Upper lobe of right lung (tissue), 1 donor: ENCODE measurements around the gene SERPINI1. TPM values are rescaled to one million over a fixed set of nuclear protein-coding genes. Genes with fewer than 3 reads are reported as not detected.

Experiments
- ATAC-seq: fragments of 200-7000 bp; cut with Tn5 transposase; one replicate; pipeline ENCODE4 v1.9.1; 2020; ENCODE audit warnings: mild to moderate bottlenecking, moderate library complexity
- DNase-seq: peaks from one replicate; pipeline ENCODE4 v3.0.0-alpha.2; 2020
- H3K27ac ChIP-seq: fragments of 200-600 bp; one replicate; pipeline ENCODE4 v1.8.0; 2022
- H3K27me3 ChIP-seq: fragments of 200-600 bp; one replicate; pipeline ENCODE4 v1.8.0; 2022; ENCODE audit warnings: mild to moderate bottlenecking
- H3K36me3 ChIP-seq: fragments of 200-600 bp; one replicate; pipeline ENCODE4 v1.8.0; 2022
- H3K4me1 ChIP-seq: fragments of 200-600 bp; one replicate; pipeline ENCODE4 v1.8.0; 2022
- H3K4me3 ChIP-seq: fragments of 200-600 bp; one replicate; pipeline ENCODE4 v1.8.0; 2022; ENCODE audit warnings: mild to moderate bottlenecking
- H3K9me3 ChIP-seq: fragments of 200-600 bp; one replicate; pipeline ENCODE4 v1.8.0; 2022
- intact Hi-C: fragments of 100-400 bp; cut with DNase I; formaldehyde crosslinking; loops from one replicate; pipeline ENCODE4 v1.11.0; 2022
- total RNA-seq: library from RNA; stranded (reverse); fragmentation: NEBNext Ultra II Directional; extraction: Animal tissue kit (Norgen Biotek cat#: 25700); gene quantifications from one replicate; pipeline ENCODE4 v1.2.1, GENCODE V29; 2021
- TF ChIP-seq, protein P1 (sequence below): fragments of 200-600 bp; IDR thresholded peaks from one replicate; pipeline ENCODE4 v1.8.0; 2022; ENCODE audit warnings: antibody characterized with exemption
- donor health status: DM: no; HTN: yes; CAD: no; lungs with severe emphysema.

The SERPINI1 gene
- total RNA-seq, 1 donor from 2014 or later = 7.1 TPM

GRCh38 chr3:167854846-167855245, 119.3 kb downstream of the SERPINI1 start:
- H3K27ac ChIP-seq = no peak overlapping the region
- H3K36me3 ChIP-seq = no peaks in the 10 kb centered on the region
- H3K4me3 ChIP-seq = no peak overlapping the region
- DNase-seq = no peak
- ATAC-seq = no peak
- intact Hi-C loops = no loop called here
- H3K4me1 ChIP-seq = peaks cover under 1% of the 10 kb centered on the region
- TF ChIP-seq, protein P1, sequence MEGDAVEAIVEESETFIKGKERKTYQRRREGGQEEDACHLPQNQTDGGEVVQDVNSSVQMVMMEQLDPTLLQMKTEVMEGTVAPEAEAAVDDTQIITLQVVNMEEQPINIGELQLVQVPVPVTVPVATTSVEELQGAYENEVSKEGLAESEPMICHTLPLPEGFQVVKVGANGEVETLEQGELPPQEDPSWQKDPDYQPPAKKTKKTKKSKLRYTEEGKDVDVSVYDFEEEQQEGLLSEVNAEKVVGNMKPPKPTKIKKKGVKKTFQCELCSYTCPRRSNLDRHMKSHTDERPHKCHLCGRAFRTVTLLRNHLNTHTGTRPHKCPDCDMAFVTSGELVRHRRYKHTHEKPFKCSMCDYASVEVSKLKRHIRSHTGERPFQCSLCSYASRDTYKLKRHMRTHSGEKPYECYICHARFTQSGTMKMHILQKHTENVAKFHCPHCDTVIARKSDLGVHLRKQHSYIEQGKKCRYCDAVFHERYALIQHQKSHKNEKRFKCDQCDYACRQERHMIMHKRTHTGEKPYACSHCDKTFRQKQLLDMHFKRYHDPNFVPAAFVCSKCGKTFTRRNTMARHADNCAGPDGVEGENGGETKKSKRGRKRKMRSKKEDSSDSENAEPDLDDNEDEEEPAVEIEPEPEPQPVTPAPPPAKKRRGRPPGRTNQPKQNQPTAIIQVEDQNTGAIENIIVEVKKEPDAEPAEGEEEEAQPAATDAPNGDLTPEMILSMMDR = no peak
- no peaks in the 10 kb centered on the region for H3K9me3 ChIP-seq
- no peaks in the 10 kb centered on the region for H3K27me3 ChIP-seq

DNA sequence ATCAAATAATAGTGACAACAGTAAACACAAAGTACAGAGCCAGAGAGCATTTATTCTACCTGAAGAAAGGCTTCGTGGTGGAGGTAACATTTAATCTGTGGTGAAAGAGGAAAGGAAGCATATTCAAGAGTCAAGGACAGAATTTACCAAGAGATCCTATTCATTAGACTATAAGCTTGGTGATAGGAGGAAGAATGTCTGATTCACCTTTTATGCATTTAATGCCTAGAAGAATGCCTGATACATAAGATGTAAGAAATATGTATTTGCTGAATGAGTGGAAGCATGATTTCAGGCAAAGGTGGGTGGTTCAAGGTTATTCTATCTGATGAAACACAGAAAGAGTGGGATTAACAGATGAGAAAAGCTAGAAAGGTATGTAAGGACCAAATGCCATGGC, 119.8 kb downstream of the SERPINI1 start:
- Histone ChIP-seq H3K4me1 (peaks cover 4% of the 10 kb centered on the region), H3K36me3 (no peaks in the 10 kb centered on the region), H3K27ac (no peak overlapping the region), H3K4me3 (no peak overlapping the region), H3K9me3 (no peaks in the 10 kb centered on the region), H3K27me3 (no peaks in the 10 kb centered on the region)
- TF ChIP-seq, protein P1 = no peak
- intact Hi-C loops = no loop called here
- DNase-seq = no peak
- ATAC-seq = no peak

GRCh38 chr3:167858865-167859264, 123.3 kb downstream of the SERPINI1 start:
- H3K27me3 ChIP-seq = no peaks in the 10 kb centered on the region
- intact Hi-C loops = no loop called here
- no peaks in the 10 kb centered on the region for H3K9me3 ChIP-seq
- H3K36me3 ChIP-seq = no peaks in the 10 kb centered on the region
- no peak overlapping the region for H3K27ac ChIP-seq
- no peak overlapping the region for H3K4me3 ChIP-seq
- DNase-seq (no peak), ATAC-seq (no peak)
- TF ChIP-seq, protein P1 = no peak
- H3K4me1 ChIP-seq = peaks cover 11% of the 10 kb centered on the region

DNA sequence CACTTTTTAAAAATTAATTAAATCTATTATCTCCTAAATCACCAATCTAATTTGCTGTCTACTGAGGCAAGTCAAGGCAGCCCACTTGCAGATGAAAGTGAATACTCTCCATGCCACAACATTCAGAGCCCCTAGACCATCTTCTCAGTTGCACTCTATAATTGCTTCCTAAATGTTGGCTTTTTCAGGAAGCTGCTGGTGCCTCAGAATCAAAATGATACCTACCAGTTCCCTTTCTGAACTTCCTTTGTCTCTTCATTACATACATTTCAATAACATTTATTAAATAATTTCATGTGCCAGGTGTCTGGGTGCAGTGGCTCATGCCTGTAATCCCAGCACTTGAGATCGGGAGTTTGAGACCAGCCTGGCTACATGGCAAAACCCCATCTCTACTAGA, 124.1 kb downstream of the SERPINI1 start:
- TF ChIP-seq, protein P1 = no peak
- no peak for DNase-seq

DNA sequence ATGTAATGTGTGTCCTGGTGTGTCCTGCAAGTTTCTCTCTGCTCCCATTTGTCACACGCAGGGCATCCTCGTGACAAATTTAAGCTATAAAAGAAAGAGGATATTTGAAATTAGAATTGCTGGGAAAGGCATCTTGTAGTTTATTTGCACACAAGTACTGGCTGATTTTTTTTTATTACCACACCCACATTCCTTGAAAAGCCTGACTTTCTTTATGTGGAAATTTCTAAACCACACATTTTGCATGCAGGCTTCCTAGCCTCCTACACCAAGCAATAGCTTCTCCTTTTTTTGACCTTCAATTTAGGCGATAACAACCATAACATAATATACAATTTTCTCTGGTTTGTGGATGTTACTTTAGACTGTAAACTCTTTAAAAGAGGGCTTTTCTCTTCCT, 126.1 kb downstream of the SERPINI1 start:
- ATAC-seq (peak; percentile 69), DNase-seq (no peak)
- no peak overlapping the region for H3K4me3 ChIP-seq
- H3K9me3 ChIP-seq = no peaks in the 10 kb centered on the region
- no peak overlapping the region for H3K27ac ChIP-seq
- peaks cover 13% of the 10 kb centered on the region for H3K4me1 ChIP-seq
- intact Hi-C loops = no loop called here
- no peaks in the 10 kb centered on the region for H3K27me3 ChIP-seq
- TF ChIP-seq, protein P1 = no peak
- no peaks in the 10 kb centered on the region for H3K36me3 ChIP-seq

More for the DNA sequence above, 124.1 kb downstream of the SERPINI1 start:
- Histone ChIP-seq H3K27ac (no peak overlapping the region), H3K36me3 (no peaks in the 10 kb centered on the region), H3K27me3 (no peaks in the 10 kb centered on the region), H3K4me3 (no peak overlapping the region), H3K4me1 (peaks cover 11% of the 10 kb centered on the region), H3K9me3 (no peaks in the 10 kb centered on the region)
- intact Hi-C loops = no loop called here
- peak; percentile 33 for ATAC-seq

DNA sequence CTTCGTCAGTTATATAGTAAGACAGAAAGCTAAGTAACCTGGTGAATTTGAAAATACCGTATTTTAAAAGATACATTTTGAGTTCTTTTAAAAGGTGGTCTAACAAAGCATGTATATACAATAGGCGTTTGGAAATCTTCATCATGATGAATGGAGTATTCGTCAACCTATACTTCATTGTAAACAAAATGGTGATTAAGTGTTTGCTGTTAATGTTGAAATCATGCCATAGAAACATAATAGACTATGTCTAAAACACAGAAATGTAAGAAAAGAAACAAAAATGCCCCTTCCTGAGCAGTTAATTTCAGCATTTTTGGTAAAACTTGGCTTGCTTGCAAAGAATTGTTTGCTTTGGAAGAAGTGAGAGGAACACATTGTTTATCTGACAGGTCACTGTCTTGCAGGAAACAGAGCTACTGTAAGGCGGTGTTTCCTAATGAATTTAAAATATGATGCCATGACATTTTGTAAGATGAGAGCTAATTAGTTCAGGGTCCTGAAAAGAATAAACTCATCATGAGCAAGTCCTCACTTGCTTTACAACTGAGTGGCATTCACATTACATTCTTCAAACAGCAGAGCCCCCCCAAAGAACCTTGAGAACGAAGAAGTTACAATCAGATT, 126.7 kb downstream of the SERPINI1 start:
- intact Hi-C loops = no loop called here
- H3K4me1 ChIP-seq = peaks cover 13% of the 10 kb centered on the region
- ATAC-seq = no peak
- no peaks in the 10 kb centered on the region for H3K36me3 ChIP-seq
- H3K9me3 ChIP-seq = no peaks in the 10 kb centered on the region
- DNase-seq = no peak
- no peak overlapping the region for H3K4me3 ChIP-seq
- no peak overlapping the region for H3K27ac ChIP-seq
- TF ChIP-seq, protein P1 = no peak
- no peaks in the 10 kb centered on the region for H3K27me3 ChIP-seq
